Measurements from ENCODE around the gene GRHL1. TPM values are rescaled to one million over a fixed set of nuclear protein-coding genes. Genes with fewer than 3 reads are reported as not detected.

The GRHL1 gene
- total and polyA plus RNA-seq, 12 donors = 0.57 to 2.6 (median 1.2) TPM; not detected in 1

- no peak overlapping the region for H3K27ac ChIP-seq
- 89 to 95% (median 90%) methylated on average over 8 of the region's 8 CpGs for WGBS, 4 donors
- no peak overlapping the region for H3K4me3 ChIP-seq
- no peaks in the 10 kb centered on the region for H3K9me3 ChIP-seq (replicated peaks in 1 of 3)
- H3K27me3 ChIP-seq = no peaks in the 10 kb centered on the region
- no peaks in the 10 kb centered on the region for H3K4me1 ChIP-seq (replicated peaks in 1 of 2)
- no peak for DNase-seq
- TF ChIP-seq CTCF (IDR thresholded peaks at IDR 0.05) (no peak), POLR2A (IDR thresholded peaks at IDR 0.05) (no peak)
- no peaks in the 10 kb centered on the region for H3K36me3 ChIP-seq (replicated peaks in 1 of 2)
- intact Hi-C loops (cut with DNase I) = no loop called here
These were observed 13.8 kb downstream of the GRHL1 start for GRCh38 chr2:9965119-9965822.

GRCh38 chr2:9966491-9967022 lies 15.1 kb downstream of the GRHL1 start:
- no peaks in the 10 kb centered on the region for H3K4me1 ChIP-seq (replicated peaks in 1 of 2)
- H3K4me3 ChIP-seq = no peak overlapping the region
- 70 to 77% (median 72%) methylated on average over 3 of the region's 3 CpGs for WGBS, 4 donors
- no peak for DNase-seq
- no peak overlapping the region for H3K27ac ChIP-seq
- TF ChIP-seq POLR2A (IDR thresholded peaks at IDR 0.05) = no peak
- TF ChIP-seq CTCF (IDR thresholded peaks at IDR 0.05) = no peak
- intact Hi-C loops (cut with DNase I) = no loop called here
- H3K36me3 ChIP-seq (replicated peaks in 1 of 2) = no peaks in the 10 kb centered on the region
- H3K9me3 ChIP-seq (replicated peaks in 1 of 3) = no peaks in the 10 kb centered on the region
- no peaks in the 10 kb centered on the region for H3K27me3 ChIP-seq

GRCh38 chr2:9967053-9967775 lies 15.7 kb downstream of the GRHL1 start:
- Histone ChIP-seq H3K9me3 (replicated peaks in 1 of 3) (no peaks in the 10 kb centered on the region), H3K36me3 (replicated peaks in 1 of 2) (no peaks in the 10 kb centered on the region), H3K4me3 (no peak overlapping the region), H3K27me3 (no peaks in the 10 kb centered on the region), H3K4me1 (replicated peaks in 1 of 2) (no peaks in the 10 kb centered on the region), H3K27ac (no peak overlapping the region)
- no peak for DNase-seq
- WGBS, 4 donors = 88 to 96% (median 90%) methylated on average over 11 of the region's 11 CpGs
- TF ChIP-seq POLR2A (IDR thresholded peaks at IDR 0.05) = no peak
- no peak for TF ChIP-seq CTCF (IDR thresholded peaks at IDR 0.05)
- intact Hi-C loops (cut with DNase I) = no loop called here

- Histone ChIP-seq H3K9me3 (replicated peaks in 1 of 3) (no peaks in the 10 kb centered on the region), H3K27me3 (no peaks in the 10 kb centered on the region), H3K4me1 (replicated peaks in 1 of 2) (no peaks in the 10 kb centered on the region), H3K4me3 (no peak overlapping the region), H3K36me3 (replicated peaks in 1 of 2) (no peaks in the 10 kb centered on the region), H3K27ac (no peak overlapping the region)
- DNase-seq = no peak
- intact Hi-C loops (cut with DNase I) = no loop called here
- WGBS, 4 donors = 91 to 95% (median 93%) methylated on average over 10 of the region's 10 CpGs
- TF ChIP-seq CTCF (IDR thresholded peaks at IDR 0.05) = no peak
- no peak for TF ChIP-seq POLR2A (IDR thresholded peaks at IDR 0.05)
These were observed 17.3 kb downstream of the GRHL1 start for GRCh38 chr2:9968553-9969497.
